Hippocampal formation (tissue), 2 donors: ENCODE results near the gene AMZ2.
"Not testable (repeated sequence)": the region's sequence is repeated elsewhere in the genome, so short reads cannot be mapped to it uniquely, and the experiment has no call there.

Source experiments
- DNase-seq, 2 donors: peaks; one replicate each; lab custom pipeline; 2025; lab: John Stamatoyannopoulos, UW

AMZ2 gene, protein sequence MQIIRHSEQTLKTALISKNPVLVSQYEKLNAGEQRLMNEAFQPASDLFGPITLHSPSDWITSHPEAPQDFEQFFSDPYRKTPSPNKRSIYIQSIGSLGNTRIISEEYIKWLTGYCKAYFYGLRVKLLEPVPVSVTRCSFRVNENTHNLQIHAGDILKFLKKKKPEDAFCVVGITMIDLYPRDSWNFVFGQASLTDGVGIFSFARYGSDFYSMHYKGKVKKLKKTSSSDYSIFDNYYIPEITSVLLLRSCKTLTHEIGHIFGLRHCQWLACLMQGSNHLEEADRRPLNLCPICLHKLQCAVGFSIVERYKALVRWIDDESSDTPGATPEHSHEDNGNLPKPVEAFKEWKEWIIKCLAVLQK

GRCh38 chr17:68247445-68248198 is at the start of gene AMZ2:
Gene AMZ2, plus strand, starts transcription at chr17:68248043. Its CDS starts 2,145 bp downstream, at chr17:68250188.
- peak; percentile 97 to 98 for DNase-seq

- DNase-seq: no peak
Observed at GRCh38 chr17:68198931-68199836, 48.7 kb upstream of the AMZ2 start.

- no peak for DNase-seq
Observed at GRCh38 chr17:68199837-68200688, 47.8 kb upstream of the AMZ2 start.

DNA sequence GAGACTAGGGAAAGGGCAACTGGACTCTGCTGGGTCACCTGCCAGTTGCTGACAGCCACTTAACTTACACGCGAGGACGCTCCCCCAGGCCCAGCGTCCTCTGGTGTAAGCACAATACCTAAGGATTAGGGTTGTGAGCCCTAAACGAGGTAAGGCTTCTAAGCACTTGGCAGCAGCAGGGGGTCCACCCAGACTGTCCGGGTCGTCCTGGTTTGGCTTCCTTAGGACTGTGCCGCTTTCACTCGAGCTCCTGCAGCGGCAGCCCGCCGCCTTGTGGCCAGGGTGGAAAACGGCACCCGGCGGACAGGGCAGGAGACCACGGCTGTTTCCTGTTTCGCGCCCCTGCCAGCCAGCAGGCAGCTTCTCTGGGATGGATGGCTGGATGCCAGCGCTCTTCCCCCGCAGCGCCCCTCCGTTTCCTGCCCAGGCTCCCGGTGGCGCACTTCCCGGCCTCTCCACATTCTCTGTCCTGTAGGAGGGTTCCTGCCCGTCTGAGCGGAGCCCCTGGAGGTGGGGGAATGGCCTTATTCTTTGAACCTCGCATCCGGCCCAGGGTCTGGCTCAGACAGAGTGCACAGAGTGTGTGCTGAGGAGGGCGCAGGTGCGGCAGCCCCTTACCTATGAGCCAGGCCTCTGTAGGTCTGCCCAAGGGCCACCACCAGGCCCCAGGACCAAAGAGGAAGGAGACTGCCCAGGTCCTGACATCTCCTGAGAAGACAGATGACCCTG is 47.0 kb upstream of the AMZ2 start:
- peak; percentile 35 to 59 for DNase-seq

- DNase-seq: not testable (repeated sequence)
Observed at GRCh38 chr17:68201418-68201771, 46.4 kb upstream of the AMZ2 start.

- DNase-seq: not testable (repeated sequence)
Observed at GRCh38 chr17:68202321-68202720, 45.5 kb upstream of the AMZ2 start.

DNA sequence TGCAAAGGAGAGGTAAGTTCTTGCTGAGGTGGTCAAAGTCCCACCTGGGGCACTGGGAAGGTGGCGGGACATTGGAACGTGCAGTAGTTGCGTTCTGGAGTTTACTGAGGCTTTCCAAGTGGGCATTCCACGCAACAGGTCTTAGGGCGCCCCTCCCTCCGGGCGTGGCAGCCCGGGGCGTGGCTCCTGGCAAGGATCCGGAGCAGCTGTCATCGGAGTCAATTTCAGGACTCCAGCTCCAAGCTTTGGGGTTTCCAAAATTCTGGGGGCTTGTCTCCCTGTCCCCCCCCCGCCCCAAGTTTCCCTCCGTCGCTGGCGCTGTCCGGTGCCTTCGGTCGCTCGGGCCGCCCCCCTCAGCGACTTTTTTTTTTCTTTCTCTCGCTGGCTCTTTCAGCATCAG is 43.1 kb upstream of the AMZ2 start:
- DNase-seq: no peak

DNA sequence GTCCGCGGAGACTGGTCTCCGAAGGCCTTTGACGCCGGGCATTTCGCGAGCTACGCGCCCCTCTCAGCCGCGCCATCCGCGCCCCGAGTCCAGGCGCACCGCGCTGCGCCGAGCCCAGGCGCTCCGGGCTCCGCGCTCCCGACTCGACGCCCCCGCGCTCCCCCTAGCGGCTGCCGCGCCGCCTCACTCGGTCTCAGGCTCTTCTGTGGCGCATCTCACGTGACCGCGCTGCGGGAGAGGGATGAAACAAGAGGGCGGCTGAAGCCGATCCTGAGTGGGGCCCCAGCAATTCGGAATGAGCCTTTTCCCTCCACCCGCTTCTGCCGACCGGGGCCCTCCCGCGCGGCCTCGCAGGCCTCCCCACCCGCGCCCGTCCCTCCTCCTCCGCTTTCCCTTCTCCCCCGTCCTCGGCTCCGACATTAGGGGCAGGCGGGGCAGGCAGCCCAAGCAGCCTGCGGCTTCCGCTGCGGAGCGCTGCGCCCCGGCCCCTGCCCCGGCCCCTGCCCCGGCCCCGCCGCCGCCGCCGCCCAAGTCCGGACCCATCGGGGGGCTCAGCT is 42.5 kb upstream of the AMZ2 start:
- peak; percentile 86 to 94 for DNase-seq

GRCh38 chr17:68205808-68206720 is 41.8 kb upstream of the AMZ2 start:
- DNase-seq: peak; percentile 56 to 60

GRCh38 chr17:68207651-68208253 is 40.1 kb upstream of the AMZ2 start:
- DNase-seq: peak in 1 of 2 donors; percentile 13

GRCh38 chr17:68208651-68209050 is 39.2 kb upstream of the AMZ2 start:
- DNase-seq: not testable (repeated sequence)

- DNase-seq: not testable (repeated sequence)
Observed at GRCh38 chr17:68209191-68209900, 38.5 kb upstream of the AMZ2 start.

- DNase-seq: no peak
Observed at GRCh38 chr17:68210570-68211315, 37.1 kb upstream of the AMZ2 start.

GRCh38 chr17:68213428-68214411 is 34.1 kb upstream of the AMZ2 start:
- not testable (repeated sequence) for DNase-seq

- not testable (repeated sequence) for DNase-seq
Observed at GRCh38 chr17:68215453-68215852, 32.4 kb upstream of the AMZ2 start.

DNA sequence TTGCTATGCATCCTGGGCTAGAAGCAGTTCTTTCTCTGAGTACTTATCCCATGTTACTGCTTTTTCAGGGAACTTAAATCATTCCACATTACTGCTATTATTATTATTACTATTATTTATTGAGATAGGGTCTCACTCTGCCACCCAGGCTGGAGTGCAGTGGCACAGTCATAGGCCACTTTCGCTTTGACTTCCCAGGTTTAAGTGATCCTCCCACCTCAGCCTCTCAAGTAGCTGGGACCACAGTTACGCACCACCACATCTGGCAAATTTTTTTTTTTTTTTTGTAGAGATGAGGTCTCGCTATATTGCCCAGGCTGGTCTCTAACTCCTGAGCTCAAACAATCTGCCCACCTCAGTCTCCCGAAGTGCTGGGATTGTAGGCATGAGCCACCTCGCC is 28.4 kb upstream of the AMZ2 start:
- not testable (repeated sequence) for DNase-seq
